ENCODE measurements around the gene FALEC.

FALEC gene

DNA sequence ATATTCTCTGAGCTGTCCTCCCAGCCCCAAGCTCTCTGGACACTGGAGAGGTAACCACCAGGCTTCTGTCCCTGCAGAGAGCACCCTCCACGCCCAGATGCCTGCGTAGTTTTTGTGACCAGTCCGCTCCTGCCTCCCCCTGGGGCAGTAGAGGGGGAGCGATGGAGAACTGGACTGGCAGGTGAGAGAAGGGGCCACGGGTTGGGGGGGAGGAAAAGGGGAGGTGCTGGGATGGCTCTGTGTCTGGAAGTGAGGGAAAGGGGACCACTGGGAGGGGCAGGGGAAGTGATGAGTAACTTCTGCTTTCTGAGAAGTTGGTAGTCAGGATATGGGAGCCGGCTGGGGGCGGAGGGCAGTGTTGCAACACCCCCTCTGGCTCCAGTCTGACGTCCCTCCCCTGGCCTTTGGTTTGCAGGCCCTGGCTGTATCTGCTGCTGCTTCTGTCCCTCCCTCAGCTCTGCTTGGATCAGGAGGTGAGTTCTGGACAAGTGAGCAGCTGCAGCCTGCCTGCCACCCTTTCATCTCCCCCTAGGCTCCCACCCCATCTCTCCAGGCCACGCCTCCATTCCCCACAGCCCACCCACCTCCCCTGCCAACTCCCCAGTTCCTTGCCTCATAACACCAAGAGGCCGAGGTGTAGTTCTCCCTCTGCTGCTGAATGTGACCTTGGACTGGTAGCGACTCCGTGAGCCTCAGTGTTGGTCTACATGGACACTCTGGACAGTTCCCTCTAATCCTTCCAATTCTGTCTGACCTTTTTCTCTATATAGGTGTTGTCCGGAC lies 36.8 kb downstream of the FALEC start:
- no peak overlapping the region for H3K4me3 ChIP-seq (ENCODE audit: control insufficient read depth, low read depth, low read length)
- DNase-seq (ENCODE audit: low read depth): peak; percentile 73
- TF ChIP-seq, protein P1, sequence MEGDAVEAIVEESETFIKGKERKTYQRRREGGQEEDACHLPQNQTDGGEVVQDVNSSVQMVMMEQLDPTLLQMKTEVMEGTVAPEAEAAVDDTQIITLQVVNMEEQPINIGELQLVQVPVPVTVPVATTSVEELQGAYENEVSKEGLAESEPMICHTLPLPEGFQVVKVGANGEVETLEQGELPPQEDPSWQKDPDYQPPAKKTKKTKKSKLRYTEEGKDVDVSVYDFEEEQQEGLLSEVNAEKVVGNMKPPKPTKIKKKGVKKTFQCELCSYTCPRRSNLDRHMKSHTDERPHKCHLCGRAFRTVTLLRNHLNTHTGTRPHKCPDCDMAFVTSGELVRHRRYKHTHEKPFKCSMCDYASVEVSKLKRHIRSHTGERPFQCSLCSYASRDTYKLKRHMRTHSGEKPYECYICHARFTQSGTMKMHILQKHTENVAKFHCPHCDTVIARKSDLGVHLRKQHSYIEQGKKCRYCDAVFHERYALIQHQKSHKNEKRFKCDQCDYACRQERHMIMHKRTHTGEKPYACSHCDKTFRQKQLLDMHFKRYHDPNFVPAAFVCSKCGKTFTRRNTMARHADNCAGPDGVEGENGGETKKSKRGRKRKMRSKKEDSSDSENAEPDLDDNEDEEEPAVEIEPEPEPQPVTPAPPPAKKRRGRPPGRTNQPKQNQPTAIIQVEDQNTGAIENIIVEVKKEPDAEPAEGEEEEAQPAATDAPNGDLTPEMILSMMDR (IDR thresholded peaks at IDR 0.05; ENCODE audit: control insufficient read depth, insufficient read depth, low read depth, low read length, missing control alignments): no peak

DNA sequence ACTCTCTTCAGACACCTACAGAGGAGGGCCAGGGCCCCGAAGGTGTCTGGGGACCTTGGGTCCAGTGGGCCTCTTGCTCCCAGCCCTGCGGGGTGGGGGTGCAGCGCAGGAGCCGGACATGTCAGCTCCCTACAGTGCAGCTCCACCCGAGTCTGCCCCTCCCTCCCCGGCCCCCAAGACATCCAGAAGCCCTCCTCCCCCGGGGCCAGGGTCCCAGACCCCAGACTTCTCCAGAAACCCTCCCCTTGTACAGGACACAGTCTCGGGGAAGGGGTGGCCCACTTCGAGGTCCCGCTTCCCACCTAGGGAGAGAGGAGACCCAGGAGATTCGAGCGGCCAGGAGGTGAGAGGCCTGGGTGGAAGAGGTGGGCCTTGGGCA lies 37.3 kb downstream of the FALEC start:
- no peak overlapping the region for H3K4me3 ChIP-seq (ENCODE audit: control insufficient read depth, low read depth, low read length)
- no peak for DNase-seq (ENCODE audit: low read depth)
- TF ChIP-seq, protein P1 (IDR thresholded peaks at IDR 0.05; ENCODE audit: control insufficient read depth, insufficient read depth, low read depth, low read length, missing control alignments): no peak

DNA sequence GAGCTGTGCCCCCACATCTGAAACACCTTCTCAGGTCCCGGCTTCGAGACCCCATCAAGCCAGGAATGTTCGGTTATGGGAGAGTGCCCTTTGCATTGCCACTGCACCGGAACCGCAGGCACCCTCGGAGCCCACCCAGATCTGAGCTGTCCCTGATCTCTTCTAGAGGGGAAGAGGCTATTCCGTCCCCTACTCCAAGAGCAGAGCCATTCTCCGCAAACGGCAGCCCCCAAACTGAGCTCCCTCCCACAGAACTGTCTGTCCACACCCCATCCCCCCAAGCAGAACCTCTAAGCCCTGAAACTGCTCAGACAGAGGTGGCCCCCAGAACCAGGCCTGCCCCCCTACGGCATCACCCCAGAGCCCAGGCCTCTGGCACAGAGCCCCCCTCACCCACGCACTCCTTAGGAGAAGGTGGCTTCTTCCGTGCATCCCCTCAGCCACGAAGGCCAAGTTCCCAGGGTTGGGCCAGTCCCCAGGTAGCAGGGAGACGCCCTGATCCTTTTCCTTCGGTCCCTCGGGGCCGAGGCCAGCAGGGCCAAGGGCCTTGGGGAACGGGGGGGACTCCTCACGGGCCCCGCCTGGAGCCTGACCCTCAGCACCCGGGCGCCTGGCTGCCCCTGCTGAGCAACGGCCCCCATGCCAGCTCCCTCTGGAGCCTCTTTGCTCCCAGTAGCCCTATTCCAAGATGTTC lies 38.0 kb downstream of the FALEC start:
- no peak for DNase-seq (ENCODE audit: low read depth)
- TF ChIP-seq, protein P1 (IDR thresholded peaks at IDR 0.05; ENCODE audit: control insufficient read depth, insufficient read depth, low read depth, low read length, missing control alignments): no peak
- H3K4me3 ChIP-seq (ENCODE audit: control insufficient read depth, low read depth, low read length): no peak overlapping the region

DNA sequence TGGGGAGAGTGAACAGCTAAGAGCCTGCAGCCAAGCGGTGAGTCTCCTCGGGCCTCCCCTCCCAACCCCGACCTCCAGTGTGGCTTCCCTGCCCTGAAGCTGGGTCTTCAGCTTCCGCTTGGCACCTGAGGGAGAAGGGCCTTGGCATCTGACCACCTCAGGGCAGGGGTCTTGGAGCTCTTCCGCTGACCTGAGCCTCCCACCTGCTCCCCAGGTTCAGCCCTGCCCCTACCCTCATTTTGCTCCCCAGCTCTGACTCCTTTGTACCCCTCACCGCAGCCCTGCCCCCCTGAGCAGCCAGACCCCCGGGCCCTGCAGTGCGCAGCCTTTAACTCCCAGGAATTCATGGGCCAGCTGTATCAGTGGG lies 38.5 kb downstream of the FALEC start:
- no peak overlapping the region for H3K4me3 ChIP-seq (ENCODE audit: control insufficient read depth, low read depth, low read length)
- TF ChIP-seq, protein P1 (IDR thresholded peaks at IDR 0.05; ENCODE audit: control insufficient read depth, insufficient read depth, low read depth, low read length, missing control alignments): no peak
- DNase-seq (ENCODE audit: low read depth): no peak

DNA sequence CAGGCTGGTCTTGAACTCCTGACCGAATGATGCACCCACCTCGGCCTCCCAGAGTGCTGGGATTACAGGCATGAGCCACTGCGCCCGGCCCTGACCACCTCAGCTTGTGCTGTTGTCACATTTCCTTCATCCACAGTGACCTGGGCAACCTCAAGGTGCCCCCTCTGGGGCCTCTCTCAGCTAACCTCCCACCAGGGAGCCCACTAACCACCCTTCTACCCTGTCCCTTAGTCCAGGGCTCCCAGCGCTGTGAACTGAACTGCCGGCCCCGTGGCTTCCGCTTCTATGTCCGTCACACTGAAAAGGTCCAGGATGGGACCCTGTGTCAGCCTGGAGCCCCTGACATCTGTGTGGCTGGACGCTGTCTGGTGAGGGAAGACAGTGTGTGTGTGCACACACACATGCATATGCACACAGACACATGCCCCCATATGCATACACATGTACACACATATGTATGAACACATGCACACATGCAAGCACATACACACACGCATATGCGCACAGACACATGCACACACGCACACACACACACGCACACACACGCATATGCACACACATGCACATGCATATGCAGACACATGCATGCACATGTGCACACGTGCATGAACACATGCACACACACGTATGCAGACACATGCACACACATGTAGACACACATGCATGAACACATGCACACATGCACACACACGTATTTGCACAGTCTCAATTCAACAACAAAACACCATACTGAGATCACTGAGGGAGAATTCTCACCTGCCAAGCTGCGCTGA lies 39.8 kb downstream of the FALEC start:
- TF ChIP-seq, protein P1 (IDR thresholded peaks at IDR 0.05; ENCODE audit: control insufficient read depth, insufficient read depth, low read depth, low read length, missing control alignments): no peak
- H3K4me3 ChIP-seq (ENCODE audit: control insufficient read depth, low read depth, low read length): no peak overlapping the region
- DNase-seq (ENCODE audit: low read depth): no peak

DNA sequence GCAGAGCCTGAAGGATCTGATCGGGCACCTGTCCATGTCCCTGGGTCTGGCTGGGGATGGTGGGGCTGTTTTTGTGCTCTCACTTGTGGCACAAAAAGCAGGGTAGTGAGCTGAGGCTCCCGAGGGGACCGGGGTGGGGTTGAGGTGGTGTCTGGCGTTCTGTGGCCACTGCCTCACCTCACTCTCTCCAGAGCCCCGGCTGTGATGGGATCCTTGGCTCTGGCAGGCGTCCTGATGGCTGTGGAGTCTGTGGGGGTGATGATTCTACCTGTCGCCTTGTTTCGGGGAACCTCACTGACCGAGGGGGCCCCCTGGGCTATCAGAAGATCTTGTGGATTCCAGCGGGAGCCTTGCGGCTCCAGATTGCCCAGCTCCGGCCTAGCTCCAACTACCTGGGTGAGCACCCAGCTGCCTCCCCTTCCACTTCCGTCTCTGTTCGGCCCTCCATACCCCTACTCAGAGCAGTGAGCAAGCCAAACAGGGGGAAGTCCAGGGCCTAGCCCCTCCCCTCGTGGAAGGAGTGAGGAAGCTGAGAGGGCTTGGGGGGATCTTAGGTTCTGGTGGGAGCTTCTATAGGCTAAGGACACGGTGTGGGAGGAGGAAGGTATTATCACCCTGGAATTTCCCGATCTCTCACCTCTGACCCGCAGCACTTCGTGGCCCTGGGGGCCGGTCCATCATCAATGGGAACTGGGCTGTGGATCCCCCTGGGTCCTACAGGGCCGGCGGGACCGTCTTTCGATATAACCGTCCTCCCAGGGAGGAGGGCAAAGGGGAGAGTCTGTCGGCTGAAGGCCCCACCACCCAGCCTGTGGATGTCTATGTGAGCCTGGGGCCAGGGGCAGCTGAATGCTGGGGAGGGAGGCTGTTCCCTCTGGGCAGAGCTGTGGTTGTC lies 40.7 kb downstream of the FALEC start:
- TF ChIP-seq, protein P1 (IDR thresholded peaks at IDR 0.05; ENCODE audit: control insufficient read depth, insufficient read depth, low read depth, low read length, missing control alignments): no peak
- no peak for DNase-seq (ENCODE audit: low read depth)
- H3K4me3 ChIP-seq (ENCODE audit: control insufficient read depth, low read depth, low read length): no peak overlapping the region
